ENCODE data around the gene MCRS1.
"Not testable (repeated sequence)": the region's sequence is repeated elsewhere in the genome, so short reads cannot be mapped to it uniquely, and the experiment has no call there.

DNA sequence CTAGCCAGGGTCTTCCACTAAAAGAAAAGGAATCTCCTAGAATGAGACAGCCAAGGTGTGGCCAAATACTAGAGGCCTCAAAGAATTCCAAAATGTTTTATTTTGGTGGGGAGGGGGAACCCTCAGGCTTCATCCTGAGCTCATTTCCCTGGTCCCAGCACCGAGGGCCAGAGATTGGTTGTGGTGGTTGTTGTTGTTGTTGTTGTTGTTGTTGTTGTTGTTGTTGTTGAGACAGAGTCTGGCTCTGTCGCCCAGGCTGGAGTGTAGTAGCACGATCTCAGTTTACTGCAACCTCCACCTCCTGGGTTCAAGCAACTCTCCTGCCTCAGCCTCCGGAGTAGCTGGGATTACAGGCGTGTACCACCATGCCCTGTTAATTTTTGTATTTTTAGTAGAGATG is 33.8 kb downstream of the MCRS1 start:
- not testable (repeated sequence) for TF ChIP-seq EZH2phosphoT487 (conservative IDR thresholded peaks at IDR 0.05; ENCODE audit: low read length); CTCF (IDR thresholded peaks at IDR 0.05; ENCODE audit: insufficient read depth, low read length, poor library complexity, severe bottlenecking)
